NCI-H460 (cell line): ENCODE measurements around the gene ADGRE3. TPM values are rescaled to one million over a fixed set of nuclear protein-coding genes. Genes with fewer than 3 reads are reported as not detected.

ENCODE experiments used
- DNase-seq: peaks from one replicate; pipeline ENCODE4 v3.0.0-alpha.2; 2016; ENCODE audit warnings: low read depth; ENCODE audit errors: extremely low read depth
- polyA plus RNA-seq: library from polyadenylated mRNA; depleted of rRNA; stranded (reverse); fragments of >200 nt; gene quantifications from 2 replicates; pipeline ENCODE4 v1.2.3, GENCODE V29; 2014; cell fraction: nucleus; rRNA removed
- total RNA-seq: library from RNA; depleted of rRNA; stranded (reverse); fragments of >200 nt; shearing (Covaris generic); gene quantifications from 2 replicates; pipeline ENCODE4 v1.2.3, GENCODE V29; 2014; rRNA removed

ADGRE3 gene, protein sequence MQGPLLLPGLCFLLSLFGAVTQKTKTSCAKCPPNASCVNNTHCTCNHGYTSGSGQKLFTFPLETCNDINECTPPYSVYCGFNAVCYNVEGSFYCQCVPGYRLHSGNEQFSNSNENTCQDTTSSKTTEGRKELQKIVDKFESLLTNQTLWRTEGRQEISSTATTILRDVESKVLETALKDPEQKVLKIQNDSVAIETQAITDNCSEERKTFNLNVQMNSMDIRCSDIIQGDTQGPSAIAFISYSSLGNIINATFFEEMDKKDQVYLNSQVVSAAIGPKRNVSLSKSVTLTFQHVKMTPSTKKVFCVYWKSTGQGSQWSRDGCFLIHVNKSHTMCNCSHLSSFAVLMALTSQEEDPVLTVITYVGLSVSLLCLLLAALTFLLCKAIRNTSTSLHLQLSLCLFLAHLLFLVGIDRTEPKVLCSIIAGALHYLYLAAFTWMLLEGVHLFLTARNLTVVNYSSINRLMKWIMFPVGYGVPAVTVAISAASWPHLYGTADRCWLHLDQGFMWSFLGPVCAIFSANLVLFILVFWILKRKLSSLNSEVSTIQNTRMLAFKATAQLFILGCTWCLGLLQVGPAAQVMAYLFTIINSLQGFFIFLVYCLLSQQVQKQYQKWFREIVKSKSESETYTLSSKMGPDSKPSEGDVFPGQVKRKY
- total RNA-seq = not detected in 2 replicates
- not detected in 2 replicates for polyA plus RNA-seq

DNA sequence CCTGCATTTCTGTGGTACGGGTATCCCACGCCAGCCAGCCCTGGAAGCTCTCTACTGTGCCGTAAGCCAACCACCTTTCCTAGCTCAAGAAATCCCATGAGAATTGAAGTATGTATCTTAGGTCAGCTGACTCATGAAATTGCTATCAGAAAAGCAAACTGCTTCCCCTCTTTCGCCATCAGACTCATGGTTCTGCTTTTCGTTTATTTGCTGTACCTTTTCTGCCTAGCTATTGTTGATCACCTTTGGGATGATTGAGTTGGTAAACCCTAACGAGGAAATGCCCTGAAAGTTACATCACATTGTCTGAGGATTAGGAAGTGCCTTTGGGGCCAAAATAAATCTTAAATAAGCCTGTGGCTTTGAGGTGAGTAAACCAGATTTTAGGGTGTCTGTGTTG is at the start of gene ADGRE3:
ADGRE3 (minus strand) TSS at position 81 of the 400 bp plus-strand sequence; CDS start at position 7, 74 bp downstream.
- no peak for DNase-seq

DNA sequence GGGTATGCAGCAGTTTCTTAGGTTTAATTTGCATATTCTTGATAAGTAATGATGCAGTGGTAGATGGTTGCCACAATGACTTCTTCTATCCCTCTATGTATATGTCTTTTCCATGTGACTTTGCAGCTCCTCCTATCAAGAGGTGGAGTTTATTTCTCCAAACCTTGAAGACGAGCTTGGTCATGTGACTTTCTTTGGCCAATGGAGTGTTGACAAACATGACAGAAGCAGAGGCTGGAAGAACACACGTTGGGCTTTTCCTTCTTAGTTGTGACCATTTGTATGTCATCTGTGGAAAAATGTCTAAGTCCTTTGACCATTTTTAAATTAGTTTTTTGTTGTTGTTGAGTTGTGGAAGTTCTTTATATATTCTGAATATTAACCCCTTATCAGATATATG is 47.5 kb upstream of the ADGRE3 start:
- no peak for DNase-seq

DNA sequence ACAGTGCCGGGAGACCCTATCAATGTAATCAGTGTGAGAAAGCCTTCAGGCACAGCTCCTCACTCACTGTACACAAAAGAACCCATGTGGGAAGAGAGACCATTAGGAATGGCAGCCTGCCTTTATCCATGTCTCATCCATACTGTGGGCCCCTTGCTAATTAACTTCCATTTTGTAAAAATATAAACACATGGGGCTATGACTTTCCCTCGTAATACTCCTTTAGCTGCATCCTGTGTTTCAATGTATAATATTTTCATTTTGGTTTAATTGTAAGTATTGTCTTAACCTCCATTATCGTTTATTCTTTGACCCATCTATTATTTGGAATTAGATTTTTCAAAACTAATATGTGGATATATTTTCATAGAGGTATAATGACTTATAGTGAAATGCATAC is 44.5 kb upstream of the ADGRE3 start:
- no peak for DNase-seq

DNA sequence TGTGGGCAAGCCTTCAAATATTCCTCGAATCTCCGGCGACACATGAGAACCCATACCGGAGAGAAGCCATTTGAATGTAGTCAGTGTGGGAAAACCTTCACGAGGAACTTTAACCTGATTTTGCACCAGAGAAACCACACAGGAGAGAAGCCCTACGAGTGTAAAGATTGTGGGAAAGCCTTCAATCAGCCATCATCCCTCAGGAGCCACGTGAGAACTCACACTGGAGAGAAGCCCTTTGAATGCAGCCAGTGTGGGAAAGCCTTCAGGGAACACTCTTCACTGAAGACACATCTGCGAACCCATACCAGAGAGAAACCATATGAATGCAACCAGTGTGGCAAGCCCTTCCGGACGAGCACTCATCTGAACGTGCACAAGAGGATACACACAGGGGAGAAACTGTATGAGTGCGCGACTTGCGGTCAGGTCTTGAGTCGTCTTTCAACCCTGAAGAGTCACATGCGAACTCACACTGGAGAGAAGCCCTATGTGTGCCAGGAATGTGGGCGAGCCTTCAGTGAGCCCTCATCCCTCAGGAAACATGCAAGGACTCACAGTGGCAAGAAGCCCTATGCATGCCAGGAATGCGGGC is 44.0 kb upstream of the ADGRE3 start:
- DNase-seq = no peak

DNA sequence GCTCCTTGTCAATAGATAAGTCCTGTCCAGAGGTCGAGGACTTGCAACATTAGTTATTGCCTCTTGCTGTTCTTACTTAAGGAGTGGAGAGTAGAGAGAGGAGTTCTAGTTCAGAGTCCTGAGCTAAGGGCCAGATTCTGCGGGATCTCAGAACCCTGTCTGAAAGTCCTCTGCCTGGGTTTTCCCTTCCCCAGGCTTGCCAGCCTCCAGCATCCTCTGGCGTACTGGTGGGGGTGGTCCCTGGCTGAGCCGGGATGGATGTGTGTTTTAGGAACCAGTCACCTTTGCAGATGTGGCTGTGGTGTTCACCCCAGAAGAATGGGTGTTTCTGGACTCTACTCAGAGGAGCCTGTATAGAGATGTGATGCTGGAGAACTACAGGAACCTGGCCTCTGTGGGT is 41.2 kb upstream of the ADGRE3 start:
- no peak for DNase-seq

DNA sequence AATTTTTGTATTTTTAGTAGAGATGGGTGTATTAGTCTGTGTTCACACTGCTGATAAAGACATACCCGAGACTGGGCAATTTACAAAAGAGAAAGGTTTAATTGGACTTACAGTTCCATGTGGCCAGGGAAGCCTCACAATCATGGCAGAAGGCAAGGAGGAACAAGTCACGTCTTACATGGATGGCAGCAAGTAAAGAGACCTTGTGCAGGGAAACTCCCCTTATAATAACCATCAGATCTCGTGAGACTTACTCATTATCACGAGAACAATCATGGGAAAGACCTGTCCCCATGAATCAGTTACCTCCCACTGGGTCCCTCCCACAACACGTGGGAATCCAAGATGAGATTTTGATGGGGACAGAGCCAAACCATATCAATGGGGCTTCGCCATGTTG is 29.8 kb upstream of the ADGRE3 start:
- no peak for DNase-seq

DNA sequence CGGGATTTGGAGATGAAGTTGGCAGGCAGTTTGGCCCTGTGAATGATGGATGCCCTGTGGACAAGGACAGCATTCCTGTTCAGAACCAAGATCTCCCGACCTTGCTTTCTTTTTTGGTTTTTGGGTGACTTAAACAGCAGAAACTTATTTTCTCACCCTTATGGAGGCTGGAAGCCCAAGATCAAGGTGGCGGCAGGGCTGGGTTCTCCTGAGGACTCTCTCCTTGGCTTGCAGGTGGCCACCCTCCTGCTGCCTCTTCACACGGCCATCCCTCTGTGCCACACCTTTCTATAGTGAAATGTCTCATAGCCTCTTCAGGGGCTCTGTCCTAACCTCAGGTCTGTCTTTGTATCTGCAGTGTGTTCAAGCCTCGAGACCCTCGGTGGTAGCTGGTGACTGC is 29.2 kb upstream of the ADGRE3 start:
- DNase-seq = no peak

DNA sequence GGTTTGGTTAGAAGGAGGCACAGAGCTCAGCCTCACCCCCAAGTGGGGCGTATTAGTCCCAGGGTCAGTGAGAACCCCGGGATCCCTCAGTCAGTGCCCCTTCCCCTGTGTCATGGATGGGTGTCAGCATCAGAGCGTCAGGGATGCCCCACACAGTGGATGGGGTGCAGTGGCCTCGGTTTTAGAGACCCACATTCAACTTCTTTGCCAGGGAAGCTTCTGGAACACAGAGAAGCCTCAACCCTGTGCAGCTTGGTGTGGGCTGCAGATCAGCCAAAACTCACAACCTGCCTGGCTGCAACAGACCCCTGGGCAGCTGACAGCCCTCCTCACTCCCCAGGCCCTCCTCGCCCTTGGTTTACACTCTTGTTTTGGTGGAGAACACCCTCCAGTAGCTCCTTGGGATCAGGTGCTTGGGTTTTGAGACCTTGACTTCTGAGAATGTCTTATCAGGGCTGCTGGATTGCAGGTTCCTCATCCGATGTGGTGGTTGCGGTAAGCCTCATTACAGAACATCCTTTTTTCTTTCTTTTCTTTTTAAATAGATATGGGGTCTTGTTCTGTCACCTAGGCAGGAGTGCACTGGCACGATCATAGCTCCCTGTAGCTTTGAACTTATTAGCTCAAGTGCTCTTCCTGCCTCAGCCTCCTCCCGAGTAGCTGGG is 26.2 kb upstream of the ADGRE3 start:
- no peak for DNase-seq

DNA sequence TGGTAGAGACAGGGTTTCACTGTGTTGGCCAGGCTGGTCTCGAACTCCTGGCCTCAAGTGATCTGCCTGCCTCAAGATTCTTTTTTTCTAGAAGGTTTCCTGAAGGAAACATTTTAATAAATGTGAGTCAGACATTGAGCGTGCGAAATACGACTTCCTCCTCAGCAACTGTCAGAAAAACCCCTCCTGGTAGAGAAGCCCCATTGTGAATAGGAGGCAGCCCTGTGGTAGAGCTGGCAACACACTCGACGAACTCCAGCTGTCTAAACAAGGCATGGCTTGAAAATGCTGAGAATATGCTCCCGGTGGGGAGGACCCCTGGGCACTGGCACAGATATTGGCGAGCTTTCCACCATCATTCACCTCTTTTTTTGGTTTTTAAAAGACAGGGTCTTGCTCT is 25.0 kb upstream of the ADGRE3 start:
- no peak for DNase-seq

DNA sequence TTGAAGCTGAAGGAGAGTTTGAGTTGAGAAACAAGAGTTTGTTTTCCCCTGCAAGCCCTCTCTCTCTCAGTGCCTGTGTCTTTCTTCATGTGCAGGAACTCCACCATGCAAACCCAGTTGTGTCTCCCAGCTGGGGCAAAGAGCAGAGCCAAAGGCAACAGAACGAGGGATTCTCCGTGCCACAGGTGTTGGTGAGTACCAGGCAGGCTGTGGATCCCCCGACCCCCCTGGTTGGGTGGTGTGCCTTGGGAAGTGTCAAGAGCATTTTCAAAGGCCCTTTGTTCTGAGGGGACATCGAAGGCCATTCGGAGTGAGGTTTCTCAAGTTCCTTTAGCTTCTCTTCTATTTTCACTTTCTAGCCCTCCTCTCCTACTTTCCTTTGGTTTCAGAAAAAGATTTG is 20.8 kb upstream of the ADGRE3 start:
- DNase-seq = no peak

DNA sequence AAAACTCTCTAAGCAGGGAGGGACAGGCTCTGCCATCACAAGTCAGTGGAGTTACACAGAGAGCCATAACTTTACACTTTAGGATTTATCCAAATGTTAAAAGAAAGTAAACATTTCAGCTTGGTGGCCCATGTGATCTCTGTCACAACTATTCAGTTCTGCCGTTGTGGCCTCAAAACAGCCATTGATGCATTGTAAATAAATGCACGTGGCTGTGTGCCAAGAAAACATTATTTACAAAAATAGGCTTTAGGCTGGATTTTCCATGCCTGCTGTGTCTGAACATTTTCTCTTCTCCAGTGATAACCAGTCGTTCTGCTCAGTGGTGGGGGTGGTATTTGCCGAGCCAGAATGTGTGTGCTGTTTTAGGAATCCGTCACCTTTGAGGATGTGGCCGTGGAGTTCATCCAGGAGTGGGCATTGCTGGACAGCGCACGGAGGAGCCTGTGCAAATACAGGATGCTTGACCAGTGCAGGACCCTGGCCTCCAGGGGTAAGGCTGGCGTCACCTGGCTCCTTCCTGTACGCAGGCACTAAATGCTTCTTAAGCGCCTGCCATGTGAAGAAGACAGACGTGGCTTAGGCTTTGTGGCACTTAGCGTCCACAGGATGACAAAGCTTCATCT is 20.1 kb upstream of the ADGRE3 start:
- DNase-seq = no peak

DNA sequence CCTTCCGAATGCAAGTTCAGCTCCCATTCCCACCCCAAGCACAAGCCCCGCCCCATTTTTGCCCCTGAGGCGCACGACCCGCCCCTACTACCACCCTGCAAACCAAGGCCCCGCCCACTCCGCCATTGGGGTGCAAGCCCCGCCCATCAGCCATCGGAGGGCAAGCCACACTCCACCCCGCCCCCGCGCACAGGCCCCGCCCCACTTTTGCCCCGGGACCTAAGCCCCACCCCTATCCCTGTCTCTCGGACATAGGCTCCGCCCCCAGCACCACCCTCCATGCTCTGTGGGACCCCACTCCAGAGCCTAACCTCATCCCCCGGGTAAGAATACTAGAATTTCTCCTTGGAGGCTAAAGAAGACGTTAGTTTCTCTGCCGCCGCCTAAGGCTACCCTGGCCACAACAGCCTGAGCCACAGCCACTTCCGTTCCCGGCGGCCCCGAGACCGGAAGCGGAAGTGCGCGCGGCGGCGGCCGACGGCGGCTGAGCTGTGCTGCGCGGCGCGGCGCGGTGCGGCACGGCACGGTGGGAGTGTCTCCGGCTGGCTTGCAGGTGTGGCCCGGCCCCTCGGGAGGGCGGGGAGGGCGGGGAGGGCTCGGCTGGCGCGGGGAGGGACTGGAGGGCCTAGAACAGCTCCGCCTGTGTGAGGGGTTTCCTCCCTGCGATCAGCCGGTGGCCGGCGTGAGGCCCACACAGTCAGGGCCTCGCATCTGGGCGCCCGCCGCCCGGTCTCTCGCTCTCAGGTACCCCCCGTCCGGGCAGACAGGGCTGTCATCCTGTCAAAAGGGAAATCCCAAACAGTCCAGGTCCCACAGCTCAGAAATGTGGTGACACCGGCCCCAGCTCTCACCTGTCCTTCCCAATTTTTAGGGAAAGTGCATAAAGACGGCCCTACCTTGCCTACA is 15.2 kb upstream of the ADGRE3 start, which contains the start of gene ZNF333:
ZNF333 (plus strand) TSS at position 451 of the 906 bp plus-strand sequence. CDS start 3,444 bp downstream, outside the sequence.
- peak; percentile 86 for DNase-seq

DNA sequence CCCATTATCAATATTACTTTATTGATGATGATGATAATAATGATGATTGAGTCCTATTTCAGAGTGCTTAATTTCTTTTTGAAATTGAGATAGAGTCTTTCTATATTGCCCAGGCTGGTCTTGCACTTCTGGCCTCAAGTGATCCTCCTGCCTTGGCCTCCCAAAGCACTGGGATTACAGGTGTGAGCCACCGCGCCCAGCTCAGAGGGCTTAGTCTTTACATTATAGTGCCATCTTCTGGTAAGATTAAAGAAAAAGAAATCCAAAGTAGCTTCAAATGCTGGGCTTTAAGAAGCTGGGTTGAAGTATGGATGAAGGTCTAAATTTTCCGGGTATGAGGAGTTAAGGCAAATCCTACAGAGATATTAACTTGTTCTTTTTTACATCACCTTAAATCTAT is 11.8 kb upstream of the ADGRE3 start:
- peak; percentile 18 for DNase-seq

DNA sequence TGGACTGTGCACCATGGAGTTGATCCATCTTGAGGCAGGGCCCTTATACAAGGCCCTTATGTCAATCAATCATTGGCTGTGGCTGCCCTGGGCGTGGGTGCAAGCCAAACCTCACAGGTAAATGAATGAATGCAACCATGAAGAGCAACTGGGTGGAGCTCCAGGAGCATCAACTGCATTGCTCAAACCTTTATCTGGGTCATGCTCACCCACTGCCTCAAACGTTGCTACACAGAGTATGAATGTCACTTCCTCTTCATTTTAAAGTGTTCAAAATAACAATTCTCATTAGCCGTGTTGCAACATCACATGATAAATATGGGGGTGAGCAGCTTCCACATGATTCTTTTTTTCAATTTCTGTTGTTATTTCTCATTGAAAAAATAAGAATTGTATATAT is 8.8 kb upstream of the ADGRE3 start:
- no peak for DNase-seq

DNA sequence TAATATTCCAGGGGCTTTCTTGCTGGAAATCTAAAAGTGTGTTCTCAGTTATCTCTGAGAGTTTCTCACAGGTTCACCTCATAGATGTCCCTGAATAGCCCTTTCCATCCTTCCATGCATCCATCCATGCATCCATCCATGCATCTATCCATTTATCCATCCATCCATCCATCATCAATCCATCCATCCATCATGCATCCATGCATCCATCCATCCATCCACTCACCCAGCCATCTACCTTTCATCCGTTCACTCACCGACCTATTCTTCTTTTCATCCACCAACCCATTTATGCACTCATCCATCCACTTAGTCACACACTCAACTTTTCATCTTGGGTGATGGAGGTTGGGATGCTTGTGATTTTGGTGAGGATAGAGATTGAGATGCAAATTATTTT is 7.4 kb upstream of the ADGRE3 start:
- no peak for DNase-seq

DNA sequence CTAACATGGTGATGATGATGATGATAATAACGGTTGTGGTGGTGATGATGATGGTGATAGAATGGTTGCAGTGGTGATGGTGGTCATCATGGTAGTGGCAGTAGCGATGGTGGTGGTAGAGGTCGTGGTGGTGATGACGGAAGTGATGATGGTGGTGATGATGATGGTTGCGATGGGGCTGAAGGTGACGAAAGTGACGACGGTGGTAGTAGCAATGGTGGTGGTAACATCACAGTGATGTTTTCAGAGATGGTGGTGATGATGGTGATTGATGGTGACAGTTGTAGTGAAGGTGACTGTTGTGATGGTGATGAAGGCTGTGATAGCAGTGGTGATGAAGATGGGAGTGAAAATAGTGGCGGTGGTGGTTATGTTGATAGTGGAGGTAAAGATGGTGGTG is 3.6 kb upstream of the ADGRE3 start:
- no peak for DNase-seq

DNA sequence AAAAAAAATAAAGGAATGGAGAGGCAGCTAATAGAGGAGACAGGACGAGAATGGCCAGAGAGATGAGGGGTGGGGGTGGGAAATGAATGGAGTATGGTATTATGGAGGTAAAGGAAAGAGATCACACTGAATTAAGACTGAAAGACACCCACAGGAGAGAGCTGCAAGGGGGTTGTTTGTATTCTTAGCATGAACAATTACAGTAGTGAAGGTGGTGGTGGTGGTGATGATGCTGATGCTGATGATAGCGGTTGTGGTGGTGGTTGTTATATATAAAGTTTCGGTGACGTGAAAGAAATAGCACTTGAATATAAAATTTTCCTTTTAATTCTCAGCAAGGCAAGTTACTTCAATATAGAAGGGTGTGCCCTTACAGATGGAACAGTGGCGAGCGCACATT is 2.8 kb upstream of the ADGRE3 start:
- DNase-seq = no peak

DNA sequence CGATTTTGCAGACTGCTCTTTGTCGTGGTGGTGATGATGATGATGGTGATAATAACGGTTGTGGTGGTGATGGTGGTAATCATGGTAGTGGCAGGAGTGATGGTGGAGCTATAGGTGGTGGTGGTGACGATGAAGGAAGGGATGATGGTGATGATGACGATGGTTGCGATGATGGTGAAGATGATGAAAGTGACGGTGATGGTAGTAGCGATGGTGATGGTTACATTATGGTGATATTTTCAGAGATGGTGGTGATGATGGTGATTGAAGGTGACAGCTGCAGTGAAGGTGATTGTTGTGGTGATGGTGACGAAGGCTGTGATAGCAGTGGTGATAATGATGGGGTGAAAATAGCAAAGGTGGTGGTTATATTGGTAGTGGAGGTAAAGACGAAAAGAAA is 2.1 kb upstream of the ADGRE3 start:
- DNase-seq = no peak

DNA sequence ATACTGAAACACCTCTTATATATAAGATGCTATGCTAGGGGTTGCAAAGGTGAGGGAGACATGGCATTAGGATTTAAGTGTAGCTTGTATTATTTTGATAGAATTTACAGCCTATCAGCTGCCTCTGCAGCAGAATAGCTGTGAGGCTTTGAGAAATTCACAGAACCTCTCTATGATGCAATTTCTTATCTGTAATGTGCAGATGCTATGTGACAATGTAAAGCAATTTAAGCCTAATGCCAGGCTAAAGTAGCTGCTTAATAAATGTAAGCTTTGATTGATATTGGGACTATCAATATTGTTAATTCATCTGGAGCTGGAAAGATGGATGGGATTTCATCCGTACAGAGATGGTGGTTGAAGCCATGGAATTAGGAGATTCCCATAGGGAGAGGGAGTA is 1.6 kb downstream of the ADGRE3 start:
- DNase-seq = no peak
